Stomach smooth muscle (tissue), 2 donors: ENCODE results near the gene EN1.

Experiments
- H3K27ac ChIP-seq: one replicate; pipeline ENCODE4 v1.7.0; 2013; ENCODE audit warnings: mild to moderate bottlenecking, low read length, inconsistent platforms
- H3K27me3 ChIP-seq, 2 donors: one replicate each; pipeline ENCODE4 v1.7.0; 2013; ENCODE audit warnings: low read length in 2 of 2; ENCODE audit not compliant: insufficient read depth in 2 of 2, control insufficient read depth in 1 of 2
- H3K36me3 ChIP-seq, 2 donors: one replicate each; pipeline ENCODE4 v1.7.0; 2013; ENCODE audit warnings: low read length in 2 of 2; ENCODE audit not compliant: control insufficient read depth in 2 of 2, insufficient read depth in 2 of 2
- H3K4me1 ChIP-seq: one replicate; pipeline ENCODE4 v1.7.0; 2013; ENCODE audit warnings: low read length; ENCODE audit not compliant: control insufficient read depth, insufficient read depth
- H3K4me3 ChIP-seq, 2 donors: one replicate each; pipeline ENCODE4 v1.7.0; 2013; ENCODE audit warnings: low read length in 2 of 2
- H3K9ac ChIP-seq, 2 donors: one replicate each; pipeline ENCODE4 v1.7.0; 2013; ENCODE audit warnings: low read length in 2 of 2, mild to moderate bottlenecking in 1 of 2
- H3K9me3 ChIP-seq, 2 donors: one replicate each; pipeline ENCODE4 v1.7.0; 2013; ENCODE audit warnings: low read length in 2 of 2; ENCODE audit not compliant: control insufficient read depth in 2 of 2
- donor health status: healthy.
- donor health status: Pancreatic carcinoma.

The EN1 gene

GRCh38 chr2:118846953-118847761, at the start of gene EN1:
Gene EN1 (minus strand): TSS chr2:118847648. CDS start chr2:118847167, 481 bp downstream.
- Histone ChIP-seq H3K4me1 (peaks cover 19% of the 10 kb centered on the region), H3K9ac (no peak within 1 kb of the TSS), H3K36me3 (no peaks in the 10 kb centered on the region), H3K27ac (no peak within 1 kb of the TSS), H3K27me3 (peaks cover 73 to 95% of the 10 kb centered on the region in 2 donors), H3K9me3 (no peaks in the 10 kb centered on the region), H3K4me3 (no peak within 1 kb of the TSS)

- H3K27me3 ChIP-seq, result no peaks in the 10 kb centered on the region
- peaks cover 6 to 9% of the 10 kb centered on the region in 2 donors for H3K9me3 ChIP-seq
- H3K4me3 ChIP-seq, result no peak overlapping the region
- no peak overlapping the region for H3K9ac ChIP-seq
- no peak overlapping the region for H3K27ac ChIP-seq
- no peaks in the 10 kb centered on the region for H3K4me1 ChIP-seq
- no peaks in the 10 kb centered on the region for H3K36me3 ChIP-seq
These were observed 45.7 kb upstream of the EN1 start for GRCh38 chr2:118893100-118893499.

- H3K4me3 ChIP-seq, result no peak overlapping the region
- H3K9me3 ChIP-seq, result peaks cover 6 to 9% of the 10 kb centered on the region in 2 donors
- H3K27me3 ChIP-seq, result no peaks in the 10 kb centered on the region
- H3K9ac ChIP-seq, result no peak overlapping the region
- H3K36me3 ChIP-seq, result no peaks in the 10 kb centered on the region
- no peak overlapping the region for H3K27ac ChIP-seq
- H3K4me1 ChIP-seq, result no peaks in the 10 kb centered on the region
These were observed 42.5 kb upstream of the EN1 start for GRCh38 chr2:118889995-118890394.

- no peak overlapping the region for H3K27ac ChIP-seq
- no peaks in the 10 kb centered on the region for H3K9me3 ChIP-seq
- peaks cover 20 to 25% of the 10 kb centered on the region in 2 donors for H3K27me3 ChIP-seq
These were observed 36.3 kb upstream of the EN1 start for GRCh38 chr2:118883792-118884191.

GRCh38 chr2:118882693-118883336, 35.4 kb upstream of the EN1 start:
- Histone ChIP-seq H3K9me3 (no peaks in the 10 kb centered on the region), H3K27me3 (peaks cover 25 to 29% of the 10 kb centered on the region in 2 donors), H3K27ac (no peak overlapping the region), H3K9ac (no peak overlapping the region), H3K4me3 (peak overlapping the region in 1 of 2 donors; percentile 15), H3K36me3 (no peaks in the 10 kb centered on the region), H3K4me1 (no peaks in the 10 kb centered on the region)

More at GRCh38 chr2:118883792-118884191, 36.3 kb upstream of the EN1 start:
- no peak overlapping the region for H3K4me3 ChIP-seq
- H3K9ac ChIP-seq, result no peak overlapping the region
- no peaks in the 10 kb centered on the region for H3K4me1 ChIP-seq
- H3K36me3 ChIP-seq, result no peaks in the 10 kb centered on the region

- Histone ChIP-seq H3K27ac (no peak overlapping the region), H3K4me1 (no peaks in the 10 kb centered on the region), H3K9me3 (no peaks in the 10 kb centered on the region), H3K36me3 (no peaks in the 10 kb centered on the region), H3K9ac (no peak overlapping the region), H3K27me3 (peaks cover 29 to 30% of the 10 kb centered on the region in 2 donors), H3K4me3 (no peak overlapping the region)
These were observed 34.2 kb upstream of the EN1 start for GRCh38 chr2:118881490-118882129.

GRCh38 chr2:118880501-118880900, 33.1 kb upstream of the EN1 start:
- Histone ChIP-seq H3K4me3 (no peak overlapping the region), H3K4me1 (no peaks in the 10 kb centered on the region), H3K9ac (no peak overlapping the region), H3K9me3 (no peaks in the 10 kb centered on the region), H3K36me3 (no peaks in the 10 kb centered on the region), H3K27ac (no peak overlapping the region), H3K27me3 (peaks cover 33 to 36% of the 10 kb centered on the region in 2 donors)

GRCh38 chr2:118878531-118879149, 31.2 kb upstream of the EN1 start:
- Histone ChIP-seq H3K4me3 (no peak overlapping the region), H3K4me1 (no peaks in the 10 kb centered on the region), H3K9me3 (no peaks in the 10 kb centered on the region), H3K9ac (no peak overlapping the region), H3K36me3 (no peaks in the 10 kb centered on the region), H3K27ac (no peak overlapping the region), H3K27me3 (peaks cover 38% of the 10 kb centered on the region in 2 donors)

GRCh38 chr2:118875318-118875717, 27.9 kb upstream of the EN1 start:
- no peak overlapping the region for H3K27ac ChIP-seq
- H3K9ac ChIP-seq, result no peak overlapping the region
- no peaks in the 10 kb centered on the region for H3K9me3 ChIP-seq
- peaks cover 17 to 24% of the 10 kb centered on the region in 2 donors for H3K27me3 ChIP-seq
- H3K4me1 ChIP-seq, result no peaks in the 10 kb centered on the region
- no peak overlapping the region for H3K4me3 ChIP-seq
- no peaks in the 10 kb centered on the region for H3K36me3 ChIP-seq

GRCh38 chr2:118874324-118874723, 26.9 kb upstream of the EN1 start:
- peaks cover 14 to 18% of the 10 kb centered on the region in 2 donors for H3K27me3 ChIP-seq
- no peak overlapping the region for H3K27ac ChIP-seq
- no peak overlapping the region for H3K9ac ChIP-seq
- H3K36me3 ChIP-seq, result no peaks in the 10 kb centered on the region
- H3K4me3 ChIP-seq, result no peak overlapping the region
- no peaks in the 10 kb centered on the region for H3K9me3 ChIP-seq
- no peaks in the 10 kb centered on the region for H3K4me1 ChIP-seq
